ENCODE results near the gene STK17A. TPM values are rescaled to one million over a fixed set of nuclear protein-coding genes. Genes with fewer than 3 reads are reported as not detected.

Gene STK17A
- polyA plus RNA-seq, 3 donors: 2.8 to 14.1 (median 9.5) TPM

GRCh38 chr7:43542716-43543115 lies 40.2 kb upstream of the STK17A start:
- no CpG with 5 or more reads among the region's 5 CpGs for WGBS (ENCODE audit: insufficient coverage)
- Histone ChIP-seq H4K20me1 (ENCODE audit: insufficient read depth, low read length) (no peaks in the 10 kb centered on the region), H3K4me1 (ENCODE audit: control insufficient read depth in 1 of 2, insufficient read depth in 2 of 2, low read length in 2 of 2) (no peaks in the 10 kb centered on the region), H3K27me3 (ENCODE audit: control insufficient read depth in 2 of 2, insufficient read depth in 2 of 2, low read length in 2 of 2) (no peaks in the 10 kb centered on the region), H2AFZ (ENCODE audit: insufficient read depth, low read depth, low read length, poor library complexity, severe bottlenecking) (no peak overlapping the region), H3K79me2 (ENCODE audit: insufficient read depth, low read length) (no peaks in the 10 kb centered on the region), H3K4me3 (replicated peaks in 1 of 3; ENCODE audit: low read depth in 2 of 3, low read length in 3 of 3) (no peak overlapping the region), H3K4me2 (replicated peaks; ENCODE audit: extremely low read depth, low read length, poor library complexity, severe bottlenecking) (no peak overlapping the region), H3K9me3 (replicated peaks in 1 of 2; ENCODE audit: control insufficient read depth in 1 of 2, insufficient read depth in 1 of 2, low read length in 2 of 2) (no peaks in the 10 kb centered on the region), H3K27ac (ENCODE audit: low read depth in 1 of 2, low read length in 2 of 2) (no peak overlapping the region), H3K9ac (ENCODE audit: insufficient read depth, low read length, poor library complexity, severe bottlenecking) (no peak overlapping the region), H3K36me3 (replicated peaks in 1 of 2; ENCODE audit: control insufficient read depth in 1 of 2, insufficient read depth in 2 of 2, low read length in 2 of 2) (no peaks in the 10 kb centered on the region)
- H3K4me1 Mint-ChIP-seq: no peaks in the 10 kb centered on the region
- no peak overlapping the region for H3K27ac Mint-ChIP-seq
- no peak for TF ChIP-seq CTCF (IDR thresholded peaks at IDR 0.05)
- no peak overlapping the region for H3K4me3 Mint-ChIP-seq
- DNase-seq: no peak
- peaks cover 0 to 10% (median 5%) of the 10 kb centered on the region in 7 donors for H3K9me3 Mint-ChIP-seq
- peaks cover 4 to 10% (median 6%) of the 10 kb centered on the region in 3 donors for H3K27me3 Mint-ChIP-seq (ENCODE audit: low read depth in 3 of 3)
- H3K36me3 Mint-ChIP-seq: no peaks in the 10 kb centered on the region
- intact Hi-C loops (cut with micrococcal nuclease): no loop called here

- Histone ChIP-seq H3K27ac (ENCODE audit: low read depth in 1 of 2, low read length in 2 of 2) (no peak overlapping the region), H4K20me1 (ENCODE audit: insufficient read depth, low read length) (no peaks in the 10 kb centered on the region), H3K79me2 (ENCODE audit: insufficient read depth, low read length) (no peaks in the 10 kb centered on the region), H3K4me2 (replicated peaks; ENCODE audit: extremely low read depth, low read length, poor library complexity, severe bottlenecking) (no peak overlapping the region), H3K4me1 (ENCODE audit: control insufficient read depth in 1 of 2, insufficient read depth in 2 of 2, low read length in 2 of 2) (no peaks in the 10 kb centered on the region), H2AFZ (ENCODE audit: insufficient read depth, low read depth, low read length, poor library complexity, severe bottlenecking) (no peak overlapping the region), H3K4me3 (replicated peaks in 1 of 3; ENCODE audit: low read depth in 2 of 3, low read length in 3 of 3) (no peak overlapping the region), H3K9me3 (replicated peaks in 1 of 2; ENCODE audit: control insufficient read depth in 1 of 2, insufficient read depth in 1 of 2, low read length in 2 of 2) (no peaks in the 10 kb centered on the region), H3K36me3 (replicated peaks in 1 of 2; ENCODE audit: control insufficient read depth in 1 of 2, insufficient read depth in 2 of 2, low read length in 2 of 2) (no peaks in the 10 kb centered on the region), H3K9ac (ENCODE audit: insufficient read depth, low read length, poor library complexity, severe bottlenecking) (no peak overlapping the region), H3K27me3 (ENCODE audit: control insufficient read depth in 2 of 2, insufficient read depth in 2 of 2, low read length in 2 of 2) (no peaks in the 10 kb centered on the region)
- no peak for DNase-seq
- TF ChIP-seq CTCF (IDR thresholded peaks at IDR 0.05): no peak
- intact Hi-C loops (cut with micrococcal nuclease): no loop called here
- Mint-ChIP-seq H3K27me3 (ENCODE audit: low read depth in 3 of 3) (peaks cover 2 to 15% (median 11%) of the 10 kb centered on the region in 3 donors), H3K27ac (no peak overlapping the region), H3K36me3 (no peaks in the 10 kb centered on the region), H3K4me3 (no peak overlapping the region), H3K9me3 (peaks cover 0 to 10% (median 5%) of the 10 kb centered on the region in 7 donors), H3K4me1 (no peaks in the 10 kb centered on the region)
Measured at GRCh38 chr7:43546231-43546630, 36.7 kb upstream of the STK17A start.

Measured in CD14-positive monocyte (primary cell).